ENCODE results near the gene PODN. TPM values are rescaled to one million over a fixed set of nuclear protein-coding genes. Genes with fewer than 3 reads are reported as not detected.

The PODN gene
- polyA plus RNA-seq, 3 donors from 2014 or later, result 1.7 to 4.3 (median 2.9) TPM

GRCh38 chr1:53038566-53038965 lies 23.4 kb upstream of the PODN start:
- H3K36me3 Mint-ChIP-seq, result peaks cover 14 to 19% (median 16%) of the 10 kb centered on the region in 3 donors
- H3K4me3 Mint-ChIP-seq, result no peak overlapping the region

GRCh38 chr1:53043271-53043670 lies 18.7 kb upstream of the PODN start:
- H3K36me3 Mint-ChIP-seq, result peaks cover 19 to 33% (median 21%) of the 10 kb centered on the region in 3 donors
- peaks cover 1 to 7% of the 10 kb centered on the region in 2 donors for H3K4me1 Mint-ChIP-seq
- DNase-seq, result no peak
- no peak overlapping the region for H3K4me3 Mint-ChIP-seq
- no peaks in the 10 kb centered on the region for H3K27me3 Mint-ChIP-seq (ENCODE audit: low read depth in 3 of 3)
- H3K9me3 Mint-ChIP-seq, result no peaks in the 10 kb centered on the region
- H3K27ac Mint-ChIP-seq, result peak overlapping the region in 3 of 6 donors; percentile 4 to 24 (median 12)

More at GRCh38 chr1:53038566-53038965, 23.4 kb upstream of the PODN start:
- Mint-ChIP-seq H3K27ac (no peak overlapping the region), H3K9me3 (no peaks in the 10 kb centered on the region), H3K27me3 (ENCODE audit: low read depth in 3 of 3) (no peaks in the 10 kb centered on the region), H3K4me1 (peaks cover 10 to 15% of the 10 kb centered on the region in 2 donors)
- no peak for DNase-seq

- Mint-ChIP-seq H3K27me3 (ENCODE audit: low read depth in 3 of 3) (no peaks in the 10 kb centered on the region), H3K9me3 (no peaks in the 10 kb centered on the region), H3K27ac (no peak overlapping the region), H3K36me3 (peaks cover 18 to 35% (median 19%) of the 10 kb centered on the region in 3 donors), H3K4me3 (no peak overlapping the region), H3K4me1 (peaks cover 1 to 7% of the 10 kb centered on the region in 2 donors)
- DNase-seq, result no peak
Measured at GRCh38 chr1:53044926-53045325, 17.1 kb upstream of the PODN start.

- peak overlapping the region in 1 of 6 donors; percentile 60 for H3K27ac Mint-ChIP-seq
- H3K36me3 Mint-ChIP-seq, result peaks cover 15 to 40% (median 22%) of the 10 kb centered on the region in 3 donors
- DNase-seq, result no peak
- H3K4me3 Mint-ChIP-seq, result no peak overlapping the region
- peaks cover 1 to 7% of the 10 kb centered on the region in 2 donors for H3K4me1 Mint-ChIP-seq
- no peaks in the 10 kb centered on the region for H3K27me3 Mint-ChIP-seq (ENCODE audit: low read depth in 3 of 3)
- H3K9me3 Mint-ChIP-seq, result no peaks in the 10 kb centered on the region
Measured at GRCh38 chr1:53046930-53047329, 15.1 kb upstream of the PODN start.

GRCh38 chr1:53047737-53048736 lies 14.0 kb upstream of the PODN start:
- Mint-ChIP-seq H3K4me3 (no peak overlapping the region), H3K27ac (peak overlapping the region in 1 of 6 donors; percentile 12), H3K27me3 (ENCODE audit: low read depth in 3 of 3) (no peaks in the 10 kb centered on the region), H3K36me3 (peaks cover 25 to 51% (median 28%) of the 10 kb centered on the region in 3 donors), H3K4me1 (peaks cover 1 to 7% of the 10 kb centered on the region in 2 donors), H3K9me3 (no peaks in the 10 kb centered on the region)
- no peak for DNase-seq

- DNase-seq, result no peak
- no peak overlapping the region for H3K4me3 Mint-ChIP-seq
- no peaks in the 10 kb centered on the region for H3K9me3 Mint-ChIP-seq
- no peak overlapping the region for H3K27ac Mint-ChIP-seq
- peaks cover 1 to 7% of the 10 kb centered on the region in 2 donors for H3K4me1 Mint-ChIP-seq
- H3K27me3 Mint-ChIP-seq (ENCODE audit: low read depth in 3 of 3), result no peaks in the 10 kb centered on the region
- H3K36me3 Mint-ChIP-seq, result peaks cover 32 to 59% (median 35%) of the 10 kb centered on the region in 3 donors
Measured at GRCh38 chr1:53048960-53049573, 12.9 kb upstream of the PODN start.

GRCh38 chr1:53049574-53049967 lies 12.4 kb upstream of the PODN start:
- no peak for DNase-seq
- H3K4me1 Mint-ChIP-seq, result peaks cover 1 to 7% of the 10 kb centered on the region in 2 donors
- no peak overlapping the region for H3K27ac Mint-ChIP-seq
- no peak overlapping the region for H3K4me3 Mint-ChIP-seq
- H3K27me3 Mint-ChIP-seq (ENCODE audit: low read depth in 3 of 3), result no peaks in the 10 kb centered on the region
- H3K36me3 Mint-ChIP-seq, result peaks cover 33 to 62% (median 40%) of the 10 kb centered on the region in 3 donors
- H3K9me3 Mint-ChIP-seq, result no peaks in the 10 kb centered on the region

GRCh38 chr1:53050310-53050709 lies 11.7 kb upstream of the PODN start:
- H3K27me3 Mint-ChIP-seq (ENCODE audit: low read depth in 3 of 3), result no peaks in the 10 kb centered on the region
- H3K9me3 Mint-ChIP-seq, result no peaks in the 10 kb centered on the region
- peaks cover 28 to 64% (median 43%) of the 10 kb centered on the region in 3 donors for H3K36me3 Mint-ChIP-seq
- H3K4me1 Mint-ChIP-seq, result peaks cover 1 to 7% of the 10 kb centered on the region in 2 donors
- no peak for DNase-seq
- H3K4me3 Mint-ChIP-seq, result no peak overlapping the region
- peak overlapping the region in 1 of 6 donors; percentile 18 for H3K27ac Mint-ChIP-seq

GRCh38 chr1:53051676-53052075 lies 10.3 kb upstream of the PODN start:
- H3K4me3 Mint-ChIP-seq, result no peak overlapping the region
- no peaks in the 10 kb centered on the region for H3K27me3 Mint-ChIP-seq (ENCODE audit: low read depth in 3 of 3)
- no peak for DNase-seq
- H3K4me1 Mint-ChIP-seq, result peaks cover 1 to 2% of the 10 kb centered on the region in 2 donors
- peaks cover 28 to 56% (median 43%) of the 10 kb centered on the region in 3 donors for H3K36me3 Mint-ChIP-seq
- H3K9me3 Mint-ChIP-seq, result no peaks in the 10 kb centered on the region
- H3K27ac Mint-ChIP-seq, result peak overlapping the region in 1 of 6 donors; percentile 17

- Mint-ChIP-seq H3K4me3 (no peak overlapping the region), H3K4me1 (no peaks in the 10 kb centered on the region), H3K9me3 (no peaks in the 10 kb centered on the region), H3K36me3 (peaks cover 9 to 32% (median 22%) of the 10 kb centered on the region in 3 donors), H3K27me3 (ENCODE audit: low read depth in 3 of 3) (peaks cover 1 to 7% (median 2%) of the 10 kb centered on the region in 3 donors), H3K27ac (no peak overlapping the region)
- no peak for DNase-seq
Measured at GRCh38 chr1:53057127-53057526, 4.9 kb upstream of the PODN start.

GRCh38 chr1:53060579-53060978 lies 1.4 kb upstream of the PODN start:
- peaks cover 0 to 5% (median 0%) of the 10 kb centered on the region in 3 donors for H3K36me3 Mint-ChIP-seq
- no peak for DNase-seq
- peaks cover 0 to 6% of the 10 kb centered on the region in 2 donors for H3K4me1 Mint-ChIP-seq
- peaks cover 7 to 17% (median 8%) of the 10 kb centered on the region in 3 donors for H3K27me3 Mint-ChIP-seq (ENCODE audit: low read depth in 3 of 3)
- no peaks in the 10 kb centered on the region for H3K9me3 Mint-ChIP-seq
- H3K27ac Mint-ChIP-seq, result no peak overlapping the region
- peak overlapping the region in 2 of 5 donors; percentile 72 to 74 for H3K4me3 Mint-ChIP-seq

GRCh38 chr1:53061123-53061858 lies 722 bp upstream of the PODN start:
- Mint-ChIP-seq H3K36me3 (peaks cover 0 to 5% (median 0%) of the 10 kb centered on the region in 3 donors), H3K27ac (no peak overlapping the region), H3K9me3 (no peaks in the 10 kb centered on the region), H3K4me3 (peak overlapping the region; percentile 65 to 74 (median 72)), H3K4me1 (peaks cover 0 to 6% of the 10 kb centered on the region in 2 donors), H3K27me3 (ENCODE audit: low read depth in 3 of 3) (peaks cover 7 to 19% (median 8%) of the 10 kb centered on the region in 3 donors)
- DNase-seq, result no peak
